Adrenal gland (tissue), 12 donors: Measurements from ENCODE around the gene KCNMB4. TPM values are rescaled to one million over a fixed set of nuclear protein-coding genes. Genes with fewer than 3 reads are reported as not detected.

Experiments used
- DNase-seq, 7 donors: peaks; one replicate each; pipeline ENCODE4 v3.0.0-alpha.2; 2019 to 2020
- H3K27ac ChIP-seq, 5 donors: fragments of 200-600 bp; sonication (generic) in 4 of 5; 1 replicate in 3 of 5; 2 replicates in 2 of 5; pipeline versions ENCODE4 v1.5.1 to v1.8.0; 2016 to 2020; ENCODE audit warnings: mild to moderate bottlenecking in 1 of 5
- H3K27me3 ChIP-seq: fragments of 200-600 bp; 2 replicates; pipeline ENCODE4 v1.8.0; 2021
- H3K36me3 ChIP-seq, 2 donors: fragments of 200-600 bp; replicated peaks in 1 of 2; 1 replicate in 1 of 2; 2 replicates in 1 of 2; pipeline versions ENCODE4 v1.5.1 to v1.8.0; 2018 to 2022
- H3K4me1 ChIP-seq, 2 donors: fragments of 200-600 bp; replicated peaks in 1 of 2; 1 replicate in 1 of 2; 2 replicates in 1 of 2; pipeline versions ENCODE4 v1.5.1 to v1.8.0; 2018 to 2021
- H3K4me3 ChIP-seq, 4 donors: fragments of 200-600 bp; sonication (generic) in 3 of 4; one replicate each; pipeline ENCODE4 v1.5.1; 2016 to 2018
- H3K9me3 ChIP-seq, 3 donors: fragments of 200-600 bp; sonication (generic) in 1 of 3; replicated peaks in 1 of 3; 1 replicate in 2 of 3; 2 replicates in 1 of 3; pipeline versions ENCODE4 v1.5.1 to v1.8.0; 2016 to 2021
- POLR2A ChIP-seq, 2 donors: fragments of 450-650 bp; IDR thresholded peaks; one replicate each; pipeline ENCODE4 v1.6.1; 2017; ENCODE audit warnings: antibody characterized with exemption in 2 of 2, mild to moderate bottlenecking in 2 of 2, moderate library complexity in 1 of 2
- WGBS, 4 donors: extraction: QIAGEN DNeasy Blood & Tissue Kit in 2 of 4; methylation state at CpG; one replicate each; pipeline versions ENCODE4 v1.1.5 to v1.1.7; 2013 to 2017; 5-methylcytosine and 5-hydroxymethylcytosine counted together
- intact Hi-C, 2 donors: fragments of 100-400 bp; cut with DNase I; formaldehyde crosslinking; loops; one replicate each; pipeline versions ENCODE4 v1.14.1 to v1.15.0; 2022 to 2023
- polyA plus RNA-seq, 3 donors: library from polyadenylated mRNA; stranded (reverse); fragments of 200-250 nt in 2 of 3; fragments of 350-450 nt in 1 of 3; fragmentation: Illumina TruSeq in 1 of 3; extraction: RNeasy Lipid Tissue Mini Kit (QIAGEN cat#74804) in 1 of 3; gene quantifications; one replicate each; pipeline ENCODE4 v1.2.3, GENCODE V29; 2013 to 2014
- total RNA-seq, 9 donors: library from RNA; depleted of rRNA in 4 of 9; stranded (reverse); fragments of >200 nt in 4 of 9; fragments of 120-200 nt in 1 of 9; fragmentation: NEBNext Ultra II Directional in 1 of 9; extraction: Animal tissue kit (Norgen Biotek cat#: 25700) in 1 of 9; gene quantifications; one replicate each; pipeline versions ENCODE4 v1.1.0 to v1.2.4, GENCODE V29; 2013 to 2023
- TF ChIP-seq, protein P1 (sequence below), 6 experiments: fragments of 450-650 bp in 4 of 6; fragments of 200-600 bp in 2 of 6; sonication (generic) in 1 of 6; IDR thresholded peaks; 1 replicate in 5 of 6; 2 replicates in 1 of 6; pipeline versions ENCODE4 v1.5.1 to v1.8.0; 2016 to 2021; ENCODE audit warnings: antibody characterized with exemption in 6 of 6, mild to moderate bottlenecking in 2 of 6, moderate library complexity in 1 of 6
- donor health status: healthy with polysubstance abuse.
- donor health status: Bipolar disorder and iron deficiency.
- donor health status: DM: yes; HTN: yes; CAD: no.
- donor health status: DM: no; HTN: no; CAD: no.
- donor health status: DM: no; HTN: no; CAD: no.
- donor health status: DM: yes; HTN: yes; CAD: no.

Gene KCNMB4
- total and polyA plus RNA-seq, 12 donors, result 2.2 to 23.3 (median 8.8) TPM

DNA sequence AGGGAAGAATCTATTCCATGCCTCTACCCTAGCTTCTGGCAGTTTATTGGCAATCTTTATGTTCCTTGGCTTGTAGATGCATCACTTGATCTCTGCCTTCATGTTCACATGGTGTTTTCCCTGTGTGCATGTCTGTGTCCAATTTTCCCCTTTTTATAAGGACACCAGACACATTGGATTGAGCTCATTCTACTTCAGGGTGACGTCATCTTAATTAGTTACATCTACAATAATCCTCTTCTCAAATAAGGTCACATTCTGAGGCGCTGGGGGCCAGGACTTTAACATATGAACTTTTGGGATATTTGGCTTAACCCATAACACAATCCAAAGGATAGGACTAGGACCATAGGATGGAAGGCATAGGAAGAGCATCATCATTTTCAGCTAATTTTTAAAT lies 101.4 kb downstream of the KCNMB4 start:
- Histone ChIP-seq H3K9me3 (no peaks in the 10 kb centered on the region), H3K36me3 (no peaks in the 10 kb centered on the region), H3K27ac (no peak overlapping the region), H3K27me3 (no peaks in the 10 kb centered on the region), H3K4me1 (no peaks in the 10 kb centered on the region), H3K4me3 (no peak overlapping the region)
- intact Hi-C loops, result no loop called here
- 88 to 95% (median 95%) methylated on average over 2 of the region's 2 CpGs for WGBS, 4 donors
- TF ChIP-seq, protein P1, sequence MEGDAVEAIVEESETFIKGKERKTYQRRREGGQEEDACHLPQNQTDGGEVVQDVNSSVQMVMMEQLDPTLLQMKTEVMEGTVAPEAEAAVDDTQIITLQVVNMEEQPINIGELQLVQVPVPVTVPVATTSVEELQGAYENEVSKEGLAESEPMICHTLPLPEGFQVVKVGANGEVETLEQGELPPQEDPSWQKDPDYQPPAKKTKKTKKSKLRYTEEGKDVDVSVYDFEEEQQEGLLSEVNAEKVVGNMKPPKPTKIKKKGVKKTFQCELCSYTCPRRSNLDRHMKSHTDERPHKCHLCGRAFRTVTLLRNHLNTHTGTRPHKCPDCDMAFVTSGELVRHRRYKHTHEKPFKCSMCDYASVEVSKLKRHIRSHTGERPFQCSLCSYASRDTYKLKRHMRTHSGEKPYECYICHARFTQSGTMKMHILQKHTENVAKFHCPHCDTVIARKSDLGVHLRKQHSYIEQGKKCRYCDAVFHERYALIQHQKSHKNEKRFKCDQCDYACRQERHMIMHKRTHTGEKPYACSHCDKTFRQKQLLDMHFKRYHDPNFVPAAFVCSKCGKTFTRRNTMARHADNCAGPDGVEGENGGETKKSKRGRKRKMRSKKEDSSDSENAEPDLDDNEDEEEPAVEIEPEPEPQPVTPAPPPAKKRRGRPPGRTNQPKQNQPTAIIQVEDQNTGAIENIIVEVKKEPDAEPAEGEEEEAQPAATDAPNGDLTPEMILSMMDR (IDR thresholded peaks at IDR 0.05), result no peak
- no peak for TF ChIP-seq POLR2A (IDR thresholded peaks at IDR 0.05)
- no peak for DNase-seq

DNA sequence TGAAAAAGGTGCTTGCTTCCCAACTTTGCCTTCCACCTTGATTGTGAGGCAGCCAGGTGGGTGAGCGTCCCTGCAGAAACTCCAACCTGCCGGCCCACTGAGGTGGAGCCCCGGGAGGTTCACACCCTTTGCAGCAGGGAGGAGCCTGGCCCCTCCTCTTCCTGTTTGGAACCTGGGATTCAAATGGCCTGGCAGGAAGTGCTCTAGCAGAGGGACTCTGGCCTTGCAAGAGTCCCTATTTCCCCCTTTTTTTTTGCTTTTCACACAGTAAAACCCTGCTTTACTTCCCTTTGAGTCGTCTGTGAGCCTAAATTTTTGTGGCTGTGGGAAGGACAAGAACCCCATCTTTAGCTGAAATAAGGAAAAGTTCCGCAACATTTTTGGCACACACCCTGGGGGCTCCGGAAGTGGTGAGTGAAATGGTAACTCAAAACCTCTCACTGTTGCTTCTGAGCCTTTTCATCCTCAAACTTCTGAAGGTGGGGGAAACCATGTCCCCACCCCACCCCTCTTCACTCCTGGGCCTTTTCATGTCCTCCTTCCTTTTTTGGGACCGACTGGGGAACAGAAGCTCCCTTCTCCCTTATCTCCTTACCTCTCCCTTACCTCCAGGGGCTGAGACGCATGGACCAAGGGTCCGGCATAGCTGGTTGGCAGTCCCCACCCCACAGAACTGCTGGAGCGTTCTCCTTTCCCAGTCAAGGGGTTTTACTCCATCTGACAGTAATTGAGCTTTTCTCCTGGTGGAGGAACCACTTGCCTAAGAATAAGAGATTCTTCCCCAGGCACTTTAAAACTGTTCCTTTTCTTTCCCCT lies 102.0 kb downstream of the KCNMB4 start:
- Histone ChIP-seq H3K36me3 (no peaks in the 10 kb centered on the region), H3K9me3 (no peaks in the 10 kb centered on the region), H3K4me1 (no peaks in the 10 kb centered on the region), H3K27ac (no peak overlapping the region), H3K4me3 (no peak overlapping the region), H3K27me3 (no peaks in the 10 kb centered on the region)
- no peak for DNase-seq
- 70 to 86% (median 78%) methylated on average over 10 of the region's 10 CpGs for WGBS, 4 donors
- TF ChIP-seq POLR2A (IDR thresholded peaks at IDR 0.05), result no peak
- TF ChIP-seq, protein P1 (IDR thresholded peaks at IDR 0.05), result no peak
- intact Hi-C loops, result no loop called here

DNA sequence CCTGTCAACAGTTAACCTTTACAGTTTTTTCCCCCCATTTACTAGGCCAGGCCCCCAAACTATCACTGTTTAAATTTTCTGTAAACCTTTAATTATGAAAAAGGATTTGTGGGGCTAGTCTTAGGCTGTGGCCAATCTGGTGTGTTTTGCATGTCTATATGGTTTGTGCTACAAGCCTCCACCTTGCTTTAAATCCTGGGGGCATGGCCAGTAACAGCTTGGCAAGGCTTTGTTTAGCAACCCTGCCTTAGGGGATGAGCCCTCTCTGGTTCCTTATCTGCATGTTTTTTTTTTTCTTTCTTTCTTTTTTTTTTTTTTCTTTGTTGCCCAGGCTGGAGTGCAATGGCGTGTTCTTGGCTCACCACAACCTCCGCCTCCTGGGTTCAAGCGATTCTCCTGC lies 102.7 kb downstream of the KCNMB4 start:
- no peaks in the 10 kb centered on the region for H3K4me1 ChIP-seq
- H3K4me3 ChIP-seq, result no peak overlapping the region
- intact Hi-C loops, result no loop called here
- DNase-seq, result no peak
- no peak overlapping the region for H3K27ac ChIP-seq
- no peaks in the 10 kb centered on the region for H3K27me3 ChIP-seq
- H3K36me3 ChIP-seq, result no peaks in the 10 kb centered on the region
- TF ChIP-seq, protein P1 (IDR thresholded peaks at IDR 0.05), result no peak
- no peak for TF ChIP-seq POLR2A (IDR thresholded peaks at IDR 0.05)
- 88 to 94% (median 90%) methylated on average over 3 of the region's 3 CpGs for WGBS, 4 donors
- no peaks in the 10 kb centered on the region for H3K9me3 ChIP-seq

DNA sequence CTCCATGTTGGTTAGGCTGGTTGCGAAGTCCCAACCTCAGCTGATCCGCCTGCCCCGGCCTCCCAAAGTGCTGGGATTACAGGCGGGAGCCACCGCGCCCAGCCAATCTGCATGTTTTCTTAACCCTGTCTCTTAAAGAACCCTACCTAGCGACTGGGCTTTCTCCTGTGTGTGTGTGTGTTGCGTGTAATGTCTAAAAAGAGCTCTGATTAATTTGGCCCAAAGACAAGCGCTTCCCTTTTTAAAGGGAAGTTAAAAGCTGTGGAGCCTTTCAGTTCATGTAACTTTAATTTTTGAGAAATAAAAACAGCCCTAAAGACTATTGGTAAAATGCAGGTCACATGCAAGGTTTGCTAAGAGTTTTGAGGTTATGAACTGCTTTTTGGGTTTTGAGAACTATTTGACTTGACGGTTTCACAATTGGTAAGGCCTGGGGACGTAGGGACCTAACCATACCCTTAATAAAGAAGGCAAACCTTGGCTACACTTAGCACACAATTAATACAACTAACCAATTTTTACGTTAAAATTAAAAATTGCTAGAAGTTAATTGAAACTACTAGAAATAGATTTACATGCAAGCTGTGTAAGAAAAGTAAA lies 103.2 kb downstream of the KCNMB4 start:
- no peak for DNase-seq
- Histone ChIP-seq H3K27ac (no peak overlapping the region), H3K4me3 (no peak overlapping the region), H3K36me3 (no peaks in the 10 kb centered on the region), H3K9me3 (no peaks in the 10 kb centered on the region), H3K27me3 (no peaks in the 10 kb centered on the region), H3K4me1 (no peaks in the 10 kb centered on the region)
- no peak for TF ChIP-seq POLR2A (IDR thresholded peaks at IDR 0.05)
- TF ChIP-seq, protein P1 (IDR thresholded peaks at IDR 0.05), result no peak
- 89% methylated on average over 12 of the region's 12 CpGs for WGBS, 4 donors
- intact Hi-C loops, result no loop called here
